Measurements from ENCODE around the gene ESPL1.

ESPL1 gene

GRCh38 chr12:53254816-53255545 is 13.1 kb upstream of the ESPL1 start:
- H3K4me3 ChIP-seq (ENCODE audit: low read depth, low read length) = no peak overlapping the region
- DNase-seq (ENCODE audit: low read depth) = no peak

- H3K4me3 ChIP-seq (ENCODE audit: low read depth, low read length) = no peak overlapping the region
- no peak for DNase-seq (ENCODE audit: low read depth)
These were observed 12.1 kb upstream of the ESPL1 start for GRCh38 chr12:53255996-53256395.

GRCh38 chr12:53258541-53259539 is 9.3 kb upstream of the ESPL1 start:
- no peak for DNase-seq (ENCODE audit: low read depth)
- no peak overlapping the region for H3K4me3 ChIP-seq (ENCODE audit: low read depth, low read length)

GRCh38 chr12:53259891-53260290 is 8.2 kb upstream of the ESPL1 start:
- no peak overlapping the region for H3K4me3 ChIP-seq (ENCODE audit: low read depth, low read length)
- no peak for DNase-seq (ENCODE audit: low read depth)

- no peak for DNase-seq (ENCODE audit: low read depth)
- no peak overlapping the region for H3K4me3 ChIP-seq (ENCODE audit: low read depth, low read length)
These were observed 2.3 kb upstream of the ESPL1 start for GRCh38 chr12:53265783-53266182.

GRCh38 chr12:53267306-53267998 is 647 bp upstream of the ESPL1 start:
- H3K4me3 ChIP-seq (ENCODE audit: low read depth, low read length) = peak overlapping the region; percentile 87
- DNase-seq (ENCODE audit: low read depth) = no peak

- peak overlapping the region; percentile 87 for H3K4me3 ChIP-seq (ENCODE audit: low read depth, low read length)
- no peak for DNase-seq (ENCODE audit: low read depth)
These were observed 797 bp downstream of the ESPL1 start for GRCh38 chr12:53268630-53269562.

GRCh38 chr12:53274445-53274844 is 6.3 kb downstream of the ESPL1 start:
- no peak overlapping the region for H3K4me3 ChIP-seq (ENCODE audit: low read depth, low read length)
- no peak for DNase-seq (ENCODE audit: low read depth)

GRCh38 chr12:53276511-53276910 is 8.4 kb downstream of the ESPL1 start:
- H3K4me3 ChIP-seq (ENCODE audit: low read depth, low read length) = no peak overlapping the region
- DNase-seq (ENCODE audit: low read depth) = no peak

- H3K4me3 ChIP-seq (ENCODE audit: low read depth, low read length) = no peak overlapping the region
- DNase-seq (ENCODE audit: low read depth) = no peak
These were observed 9.9 kb downstream of the ESPL1 start for GRCh38 chr12:53277981-53278380.

GRCh38 chr12:53279283-53279869 is 11.3 kb downstream of the ESPL1 start:
- no peak overlapping the region for H3K4me3 ChIP-seq (ENCODE audit: low read depth, low read length)
- DNase-seq (ENCODE audit: low read depth) = no peak

GRCh38 chr12:53279888-53280498 is 11.9 kb downstream of the ESPL1 start:
- no peak overlapping the region for H3K4me3 ChIP-seq (ENCODE audit: low read depth, low read length)
- no peak for DNase-seq (ENCODE audit: low read depth)

GRCh38 chr12:53286448-53286847 is 18.3 kb downstream of the ESPL1 start:
- H3K4me3 ChIP-seq (ENCODE audit: low read depth, low read length) = no peak overlapping the region
- no peak for DNase-seq (ENCODE audit: low read depth)

GRCh38 chr12:53287741-53288216 is 19.7 kb downstream of the ESPL1 start:
- H3K4me3 ChIP-seq (ENCODE audit: low read depth, low read length) = no peak overlapping the region
- DNase-seq (ENCODE audit: low read depth) = no peak

GRCh38 chr12:53288322-53288721 is 20.2 kb downstream of the ESPL1 start:
- no peak for DNase-seq (ENCODE audit: low read depth)
- H3K4me3 ChIP-seq (ENCODE audit: low read depth, low read length) = no peak overlapping the region

GRCh38 chr12:53289891-53290290 is 21.8 kb downstream of the ESPL1 start:
- H3K4me3 ChIP-seq (ENCODE audit: low read depth, low read length) = no peak overlapping the region
- no peak for DNase-seq (ENCODE audit: low read depth)

GRCh38 chr12:53290661-53291060 is 22.6 kb downstream of the ESPL1 start:
- DNase-seq (ENCODE audit: low read depth) = no peak
- no peak overlapping the region for H3K4me3 ChIP-seq (ENCODE audit: low read depth, low read length)

GRCh38 chr12:53292426-53292825 is 24.3 kb downstream of the ESPL1 start:
- no peak for DNase-seq (ENCODE audit: low read depth)
- no peak overlapping the region for H3K4me3 ChIP-seq (ENCODE audit: low read depth, low read length)

All from skeletal muscle cell (primary cell).